Hematopoietic multipotent progenitor cell treated with erythropoietin and hydrocortisone succinate and interleukin-3 and kit ligand, for 17 days (in vitro differentiated cells): ENCODE measurements around the gene LGALS3BP.
A peak's percentile ranks its signal among the peaks of the same experiment; 100 is the strongest.

Experiments used
- DNase-seq: peaks from one replicate; pipeline ENCODE4 v3.0.0-alpha.2; 2015; ENCODE audit warnings: low spot score

The LGALS3BP gene

DNA sequence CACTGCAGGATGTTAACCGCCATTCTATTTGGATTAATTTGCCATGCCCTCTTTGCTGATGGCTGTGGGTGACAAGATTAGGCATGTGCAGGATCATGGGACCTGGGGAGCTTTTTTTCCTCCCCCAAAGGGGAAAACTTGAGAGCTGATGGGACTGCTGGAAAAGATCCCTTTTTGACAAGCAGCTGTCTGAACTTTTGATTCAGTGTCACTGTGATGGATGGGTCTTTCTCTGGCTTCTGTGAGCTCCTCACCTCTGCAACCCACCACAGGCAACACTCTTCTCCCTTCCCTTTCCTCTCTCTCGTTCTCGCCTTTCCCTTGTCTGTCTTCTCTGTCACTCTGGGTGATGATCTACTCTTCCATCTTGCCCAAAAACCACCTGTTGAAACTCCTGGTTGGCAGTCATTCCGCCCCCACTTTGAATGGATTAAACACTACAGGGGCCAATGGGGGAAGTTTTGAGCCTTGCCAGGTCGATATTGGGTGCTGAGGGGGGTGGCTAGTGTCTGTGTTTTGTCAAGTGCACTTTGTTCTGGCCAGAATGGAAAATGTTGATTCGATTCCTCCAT, 32.9 kb upstream of the LGALS3BP start:
- DNase-seq, result no peak

DNA sequence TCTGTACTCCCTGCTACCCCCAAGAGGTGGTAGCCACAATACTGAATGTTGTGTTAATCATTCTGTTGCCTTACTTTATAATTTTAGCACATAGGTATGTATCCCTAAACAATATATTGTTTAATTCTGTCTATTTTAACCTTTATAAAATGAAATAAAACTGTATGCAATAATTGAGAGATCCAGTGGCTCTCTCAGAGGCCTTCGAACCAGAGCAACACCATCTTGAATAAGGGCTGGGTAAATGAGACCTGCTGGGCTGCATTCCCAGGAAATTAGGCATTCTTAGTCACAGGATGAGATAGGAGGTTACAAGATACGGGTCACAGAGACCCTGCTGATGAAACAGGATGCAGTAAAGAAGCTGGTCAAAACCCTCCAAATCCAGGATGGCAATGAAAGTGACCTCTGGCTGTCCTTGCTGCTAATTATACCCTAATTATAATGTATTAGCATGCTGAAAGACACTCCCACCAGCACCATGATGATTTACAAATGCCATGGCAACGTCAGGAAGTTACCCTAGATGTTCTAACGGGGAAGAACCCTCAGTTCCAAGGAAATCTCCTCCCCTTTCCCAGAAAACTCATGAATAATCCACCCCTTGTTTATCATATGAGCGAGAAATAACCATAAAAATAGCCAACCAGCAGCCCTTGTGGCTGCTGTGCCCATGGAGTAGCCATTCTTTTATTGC, 31.9 kb upstream of the LGALS3BP start:
- no peak for DNase-seq

GRCh38 chr17:79010304-79010646, 30.6 kb upstream of the LGALS3BP start:
- DNase-seq, result no peak

- DNase-seq, result peak; percentile 93
Measured at GRCh38 chr17:79009397-79010303, 29.9 kb upstream of the LGALS3BP start, which contains the start of gene CANT1. TSS of gene CANT1 (minus strand) at chr17:79009764. CDS start at chr17:78997622, 12,142 bp downstream.

- DNase-seq, result peak; percentile 12
Measured at GRCh38 chr17:79008666-79009387, 29.1 kb upstream of the LGALS3BP start.

DNA sequence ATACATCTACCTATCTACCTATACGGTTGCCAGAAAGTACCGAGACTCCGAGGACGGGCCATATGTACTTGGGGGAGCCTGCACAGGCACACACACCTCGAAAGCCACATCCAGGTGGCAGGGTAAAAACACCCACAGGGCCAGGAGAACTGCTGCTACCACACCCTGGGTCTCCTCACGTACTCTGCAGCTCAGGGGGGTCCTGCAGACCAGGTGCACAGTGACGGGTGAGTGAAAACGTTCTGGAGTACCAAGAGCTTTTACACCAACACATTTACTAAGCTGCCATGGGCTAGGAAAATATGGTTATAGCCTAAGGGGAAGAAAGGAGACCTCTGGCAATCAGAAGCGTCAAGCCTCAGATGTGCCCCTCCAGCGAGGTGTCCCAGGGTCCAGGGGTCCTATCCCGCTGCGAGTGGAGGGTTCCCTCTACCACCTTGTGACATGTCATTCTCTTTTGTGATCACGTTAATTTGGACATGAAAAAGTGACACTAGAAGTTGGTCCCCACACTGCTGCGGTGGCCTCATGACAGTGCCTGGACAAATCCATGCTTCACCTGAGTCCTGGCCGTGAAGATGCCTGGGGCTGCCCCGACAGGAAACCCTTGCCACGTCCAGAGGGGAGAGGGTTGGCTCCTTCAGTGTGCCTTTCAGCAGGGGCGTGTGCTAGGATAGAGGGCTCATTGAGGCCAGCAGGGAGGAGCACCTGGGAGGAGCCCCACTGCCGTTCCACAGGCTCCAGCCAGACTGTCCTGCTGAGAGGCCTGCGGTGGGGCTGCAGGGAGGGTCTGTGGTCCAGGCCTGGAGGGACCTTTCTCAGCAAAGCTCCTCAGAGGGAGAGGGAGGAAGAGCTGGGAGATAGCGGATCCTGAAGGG, 28.0 kb upstream of the LGALS3BP start:
- peak; percentile 10 for DNase-seq

DNA sequence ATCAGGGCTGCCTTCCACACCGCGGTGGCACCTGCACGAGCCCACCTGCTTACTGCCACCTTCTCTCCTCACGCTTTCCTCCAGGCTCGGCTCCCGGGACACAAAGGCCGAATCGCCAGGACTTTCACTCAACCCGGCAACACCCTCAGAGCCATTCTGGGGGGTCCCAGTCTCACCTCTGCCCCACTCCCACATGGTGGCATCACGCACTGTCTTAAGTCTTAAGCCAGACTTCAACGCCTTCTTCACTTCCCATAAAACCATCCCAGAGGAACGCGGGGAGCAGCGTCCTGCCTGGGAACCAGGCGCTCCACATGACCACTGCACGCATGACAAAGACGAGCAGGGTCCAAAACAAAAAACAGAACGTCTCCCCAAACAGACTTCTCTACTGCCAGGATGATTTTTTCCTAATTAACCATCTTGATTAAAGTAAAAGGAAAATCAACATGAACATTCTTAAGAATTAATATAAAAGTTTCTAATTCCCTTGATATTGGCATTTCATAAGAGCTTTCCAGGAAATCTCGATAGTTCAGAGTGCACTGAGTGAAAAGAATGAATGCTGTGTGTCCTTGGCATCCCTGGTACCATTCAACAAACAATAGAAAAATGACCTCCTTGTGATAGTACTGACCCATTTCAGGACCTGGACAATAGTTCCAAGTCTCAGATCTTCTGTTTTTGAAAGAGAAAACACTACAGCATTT, 27.2 kb upstream of the LGALS3BP start:
- no peak for DNase-seq

- DNase-seq, result no peak
Measured at GRCh38 chr17:79006046-79006445, 26.3 kb upstream of the LGALS3BP start.

DNA sequence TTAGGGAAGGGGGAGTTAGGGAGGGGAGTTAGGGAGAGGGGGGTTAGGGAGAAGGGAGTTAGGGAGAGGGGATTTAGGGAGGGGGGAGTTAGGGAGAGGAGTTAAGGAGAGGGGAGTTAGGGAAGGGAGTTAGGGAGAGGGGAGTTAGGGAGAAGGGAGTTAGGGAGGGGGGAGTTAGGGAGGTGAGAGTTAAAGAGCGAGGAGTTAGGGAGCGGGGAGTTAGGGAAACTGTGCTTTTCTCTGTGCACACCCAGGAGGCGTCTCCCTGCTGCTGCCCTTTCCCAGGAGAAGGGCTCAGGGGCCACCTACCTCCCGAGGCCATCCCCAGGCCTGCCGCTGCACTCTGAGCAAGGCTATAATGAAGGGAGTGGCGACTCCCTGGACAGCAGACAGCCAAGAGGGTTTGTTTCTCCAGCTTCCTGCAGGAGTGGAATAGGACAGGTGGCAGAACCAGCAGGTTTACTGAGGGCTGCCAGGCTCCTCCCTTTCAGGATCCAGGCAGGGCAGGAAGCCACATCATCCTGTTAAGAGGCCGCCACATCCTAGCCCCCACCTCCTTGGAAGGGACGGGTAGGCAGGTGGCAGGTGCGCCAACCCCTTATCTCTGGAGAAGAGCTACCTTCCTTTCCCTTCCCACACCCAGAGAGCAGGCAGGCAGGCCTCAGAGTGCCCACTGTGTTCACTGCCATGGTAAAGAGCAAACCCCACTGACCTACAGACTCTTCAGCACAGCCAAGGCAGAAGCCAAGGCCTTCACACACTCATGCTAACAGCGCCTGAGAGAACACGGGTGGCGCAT, 25.5 kb upstream of the LGALS3BP start:
- no peak for DNase-seq

GRCh38 chr17:79003661-79004411, 24.1 kb upstream of the LGALS3BP start:
- DNase-seq, result no peak

DNA sequence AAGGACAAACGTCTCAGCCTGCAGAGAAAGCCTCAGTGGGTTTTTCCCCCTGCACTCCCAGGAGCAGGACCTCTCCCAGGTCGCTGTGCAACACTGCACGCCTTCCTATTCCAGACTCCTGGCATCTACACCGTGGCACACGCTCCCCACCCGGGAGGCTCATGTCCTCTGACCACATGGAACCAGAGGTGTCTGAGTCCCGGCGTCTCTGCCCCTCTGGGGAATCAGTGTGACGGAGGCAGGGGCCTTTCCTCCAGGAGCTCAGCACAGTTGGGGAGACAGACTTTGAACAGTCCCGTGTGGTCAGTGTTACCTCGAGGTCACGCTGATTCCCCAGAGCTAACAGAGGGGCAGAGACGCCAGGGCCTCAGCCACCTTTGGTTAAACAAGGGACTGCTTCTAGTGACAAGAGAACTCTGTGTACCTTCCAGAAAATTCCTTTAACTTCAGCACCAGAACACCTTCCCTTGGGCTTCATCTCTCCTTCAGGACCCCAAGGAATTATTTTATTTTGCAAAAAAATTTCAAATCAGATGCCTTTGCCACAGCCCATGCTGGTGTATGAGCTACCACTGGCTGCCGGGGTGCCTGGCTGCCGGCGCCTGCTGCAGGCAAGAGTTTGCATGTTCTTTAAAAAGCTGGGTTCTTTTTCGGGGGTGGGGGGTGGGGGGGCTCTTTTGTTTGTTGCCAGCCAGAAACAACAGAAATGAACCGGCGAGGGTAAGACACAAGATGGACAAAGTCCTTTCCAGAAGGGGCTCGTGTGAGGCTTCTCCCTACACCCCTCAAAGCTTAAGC, 23.3 kb upstream of the LGALS3BP start:
- no peak for DNase-seq

GRCh38 chr17:79002291-79002690, 22.6 kb upstream of the LGALS3BP start:
- no peak for DNase-seq

GRCh38 chr17:79001190-79002020, 21.7 kb upstream of the LGALS3BP start:
- DNase-seq, result no peak

- DNase-seq, result no peak
Measured at GRCh38 chr17:79000396-79001189, 20.9 kb upstream of the LGALS3BP start.

- DNase-seq, result no peak
Measured at GRCh38 chr17:78999947-79000395, 20.2 kb upstream of the LGALS3BP start.

DNA sequence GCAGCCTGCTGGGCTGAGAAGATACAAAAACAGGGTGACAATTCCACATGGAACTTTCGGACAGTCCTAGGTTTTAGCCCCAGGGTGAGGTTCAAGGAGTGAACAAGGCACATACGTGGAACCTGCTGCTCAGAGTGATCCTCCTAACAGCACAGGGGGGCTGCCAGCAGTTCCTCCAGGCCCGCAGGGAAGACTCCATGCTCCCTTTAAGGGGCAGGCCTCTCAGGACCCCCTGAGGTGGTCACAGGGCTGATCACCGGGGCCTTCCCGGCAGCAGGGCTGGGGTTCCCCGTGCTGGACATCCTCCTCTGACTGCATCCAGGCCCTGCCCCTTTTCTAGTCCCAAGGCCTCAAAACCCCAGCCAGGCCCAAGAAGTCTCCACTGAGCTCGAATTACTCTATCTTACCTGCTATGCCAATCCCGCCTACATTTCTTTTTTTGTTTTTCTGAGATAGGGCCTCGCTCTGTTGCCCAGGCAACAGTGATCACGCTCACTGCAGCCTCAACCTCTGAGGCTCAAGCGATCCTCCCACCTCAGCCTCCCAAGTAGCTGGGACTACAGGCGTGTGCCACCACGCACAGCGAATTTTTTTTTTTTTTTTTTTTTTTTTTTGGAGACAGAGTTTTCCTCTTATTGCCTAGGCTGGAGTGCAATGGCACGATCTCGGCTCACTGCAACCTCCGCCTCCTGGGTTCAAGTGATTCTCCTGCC, 19.5 kb upstream of the LGALS3BP start:
- DNase-seq, result no peak
